GM23338 (cell line): ENCODE results near the gene AKAP9. TPM values are rescaled to one million over a fixed set of nuclear protein-coding genes. Genes with fewer than 3 reads are reported as not detected.

ENCODE experiments used
- ATAC-seq: fragments of 200-7000 bp; cut with Tn5 transposase; 3 replicates; pipeline ENCODE4 v1.9.1; 2020
- DNase-seq: peaks from one replicate; pipeline ENCODE4 v3.0.0-alpha.2; 2015; ENCODE audit warnings: low spot score
- H2AFZ ChIP-seq: fragments of 200-600 bp; sonication (generic); 2 replicates; pipeline ENCODE4 v1.8.0; 2016; ENCODE audit warnings: antibody characterized with exemption, mild to moderate bottlenecking, moderate library complexity
- H3F3A ChIP-seq: fragments of 200-600 bp; sonication (generic); replicated peaks from 2 replicates; pipeline ENCODE4 v1.8.0; 2017; ENCODE audit warnings: antibody characterized with exemption, mixed run types, low read depth
- H3K27ac ChIP-seq: fragments of 200-600 bp; sonication (generic); 2 replicates; pipeline ENCODE4 v1.6.1; 2016; ENCODE audit warnings: low read depth
- H3K27me3 ChIP-seq: fragments of 200-600 bp; sonication (generic); 2 replicates; pipeline ENCODE4 v1.8.0; 2016; ENCODE audit warnings: mild to moderate bottlenecking, mixed run types, moderate library complexity; ENCODE audit not compliant: insufficient read depth
- H3K36me3 ChIP-seq: fragments of 200-600 bp; sonication (generic); 2 replicates; pipeline ENCODE4 v1.8.0; 2016; ENCODE audit warnings: mild to moderate bottlenecking; ENCODE audit not compliant: insufficient read depth
- H3K4me1 ChIP-seq: fragments of 200-600 bp; sonication (generic); 2 replicates; pipeline ENCODE4 v1.8.0; 2016; ENCODE audit warnings: mild to moderate bottlenecking, moderate library complexity; ENCODE audit not compliant: insufficient read depth
- H3K4me2 ChIP-seq: fragments of 200-600 bp; sonication (generic); 2 replicates; pipeline ENCODE4 v1.7.1; 2017; ENCODE audit warnings: mixed run types
- H3K4me3 ChIP-seq: fragments of 200-600 bp; sonication (generic); 2 replicates; pipeline ENCODE4 v1.6.1; 2016; ENCODE audit warnings: mixed run types
- H3K79me2 ChIP-seq: fragments of 200-600 bp; sonication (generic); replicated peaks from 2 replicates; pipeline ENCODE4 v1.8.0; 2017; ENCODE audit warnings: mild to moderate bottlenecking; ENCODE audit not compliant: insufficient read depth
- H3K9me2 ChIP-seq: fragments of 200-600 bp; sonication (generic); 2 replicates; pipeline ENCODE4 v1.8.0; 2017; ENCODE audit not compliant: insufficient read depth
- H4K20me1 ChIP-seq: fragments of 200-600 bp; sonication (generic); replicated peaks from 2 replicates; pipeline ENCODE4 v1.8.0; 2017; ENCODE audit warnings: mild to moderate bottlenecking; ENCODE audit not compliant: insufficient read depth
- H3K27ac Mint-ChIP-seq: 2 replicates; pipeline ENCODE4 v1.8.0; 2020; ENCODE audit warnings: inconsistent platforms, mild to moderate bottlenecking, moderate library complexity, mixed read lengths
- H3K27me3 Mint-ChIP-seq: 3 replicates; pipeline ENCODE4 v1.8.0; 2022; ENCODE audit warnings: low read depth, mild to moderate bottlenecking, moderate library complexity, mixed read lengths, inconsistent platforms; ENCODE audit not compliant: insufficient read depth, poor library complexity
- H3K36me3 Mint-ChIP-seq: 3 replicates; pipeline ENCODE4 v1.8.0; 2021; ENCODE audit warnings: low read depth, mild to moderate bottlenecking, inconsistent platforms, moderate library complexity, mixed read lengths
- H3K4me1 Mint-ChIP-seq: 3 replicates; pipeline ENCODE4 v1.8.0; 2020; ENCODE audit warnings: mild to moderate bottlenecking, inconsistent platforms, mixed read lengths
- H3K4me3 Mint-ChIP-seq: 3 replicates; pipeline ENCODE4 v1.8.0; 2021; ENCODE audit warnings: moderate library complexity, mild to moderate bottlenecking, inconsistent platforms, mixed read lengths
- H3K9me3 Mint-ChIP-seq: 3 replicates; pipeline ENCODE4 v1.8.0; 2020; ENCODE audit warnings: moderate library complexity, mild to moderate bottlenecking, inconsistent platforms, mixed read lengths
- CREB1 ChIP-seq: fragments of 250-450 bp; sonication (Bioruptor Pico); IDR thresholded peaks from 2 replicates; pipeline ENCODE4 v1.5.0; 2020; ENCODE audit warnings: low read depth, mild to moderate bottlenecking, moderate library complexity
- ETS1 ChIP-seq: IDR thresholded peaks from 2 replicates; pipeline ENCODE4 v1.6.1; 2016; ENCODE audit warnings: antibody characterized with exemption
- EZH2 ChIP-seq: fragments of 200-600 bp; sonication (generic); IDR thresholded peaks from one replicate; pipeline ENCODE4 v1.8.0; 2017; ENCODE audit warnings: antibody characterized with exemption, mild to moderate bottlenecking, low read depth; ENCODE audit not compliant: unreplicated experiment
- EZH2phosphoT487 ChIP-seq: fragments of 200-600 bp; sonication (generic); IDR thresholded peaks from one replicate; pipeline ENCODE4 v1.8.1; 2018; ENCODE audit warnings: antibody characterized with exemption; ENCODE audit not compliant: unreplicated experiment
- NANOG ChIP-seq: IDR thresholded peaks from 2 replicates; pipeline ENCODE4 v1.6.1; 2016; ENCODE audit warnings: antibody characterized with exemption, borderline replicate concordance
- STAT1 ChIP-seq: IDR thresholded peaks from one replicate; pipeline ENCODE4 v1.6.1; 2016; ENCODE audit warnings: antibody characterized with exemption; ENCODE audit not compliant: unreplicated experiment
- ZNF114 ChIP-seq: fragments of 250-450 bp; sonication (Bioruptor Pico); IDR thresholded peaks from 2 replicates; pipeline ENCODE4 v1.5.0; 2020; ENCODE audit warnings: mild to moderate bottlenecking, moderate library complexity
- ZNF462 ChIP-seq: fragments of 250-450 bp; sonication (Bioruptor Pico); IDR thresholded peaks from 2 replicates; pipeline ENCODE4 v1.5.0; 2020; ENCODE audit warnings: mild to moderate bottlenecking, moderate library complexity
- polyA plus RNA-seq: library from polyadenylated mRNA; unstranded; fragments of >200 nt; fragmentation: Nextera tagmentation; extraction: Ambion mirVana; gene quantifications from 2 replicates; pipeline ENCODE4 v1.2.1, GENCODE V29; 2016
- total RNA-seq: library from RNA; depleted of rRNA; stranded (reverse); fragments of >200 nt; shearing (Covaris generic); gene quantifications from 2 replicates; pipeline ENCODE4 v1.2.3, GENCODE V29; 2014

Gene AKAP9
- total and polyA plus RNA-seq, 2 experiments from 2014 or later, result 33.5 to 67.4 TPM

GRCh38 chr7:91929463-91929862 lies 11.2 kb upstream of the AKAP9 start (continued):
- no peak for TF ChIP-seq ZNF462 (CRISPR knock-in tag)
- TF ChIP-seq EZH2phosphoT487, result no peak
- no peak for TF ChIP-seq STAT1
- TF ChIP-seq CREB1 (CRISPR knock-in tag), result no peak
- TF ChIP-seq EZH2, result no peak
- TF ChIP-seq ZNF114 (CRISPR knock-in tag), result no peak
- TF ChIP-seq NANOG, result no peak

- peak; percentile 70 for DNase-seq
- 0 out of 2 replicates have a peak overlapping the region, but pooled peaks have one; percentile 96 for H3K27ac ChIP-seq
- no peak for TF ChIP-seq EZH2phosphoT487
- no peak for TF ChIP-seq CREB1 (CRISPR knock-in tag)
- TF ChIP-seq ETS1, result no peak
- no peak for TF ChIP-seq ZNF462 (CRISPR knock-in tag)
- no peak for TF ChIP-seq EZH2
Measured at GRCh38 chr7:91940171-91940570, 491 bp upstream of the AKAP9 start.

More at GRCh38 chr7:91940171-91940570, 491 bp upstream of the AKAP9 start:
- Mint-ChIP-seq H3K4me1 (peaks cover 17% of the 10 kb centered on the region), H3K36me3 (no peaks in the 10 kb centered on the region; the same call in 2 of the 3 replicates), H3K9me3 (no peaks in the 10 kb centered on the region; the same call in 2 of the 3 replicates), H3K27ac (peak overlapping the region; percentile 69), H3K4me3 (peak overlapping the region; percentile 93), H3K27me3 (peaks cover 9% of the 10 kb centered on the region)
- peaks cover 11% of the 10 kb centered on the region; the same call in 1 of the 2 replicates for H3K4me1 ChIP-seq
- H3F3A ChIP-seq, result no peaks in the 10 kb centered on the region
- no peaks in the 10 kb centered on the region for H3K36me3 ChIP-seq
- peak overlapping the region; percentile 97 for H2AFZ ChIP-seq
- H3K79me2 ChIP-seq, result peaks cover 40% of the 10 kb centered on the region
- H3K27me3 ChIP-seq, result peaks cover 32% of the 10 kb centered on the region
- peaks cover 18% of the 10 kb centered on the region for H4K20me1 ChIP-seq
- ATAC-seq, result peak; percentile 46
- peak overlapping the region; percentile 95 for H3K4me2 ChIP-seq
- H3K9me2 ChIP-seq, result no peaks in the 10 kb centered on the region
- H3K4me3 ChIP-seq, result peak overlapping the region; percentile 95
